Ovary (tissue), 3 donors: ENCODE data around the gene HS3ST4.

ENCODE experiments used
- EP300 ChIP-seq: sonication (generic); formaldehyde crosslinking; IDR thresholded peaks from one replicate; pipeline ENCODE4 v1.6.1; 2017; ENCODE audit warnings: antibody characterized with exemption
- POLR2A ChIP-seq: fragments of 450-650 bp; IDR thresholded peaks from one replicate; pipeline ENCODE4 v1.6.1; 2017; ENCODE audit warnings: antibody characterized with exemption, mild to moderate bottlenecking, moderate library complexity
- TF ChIP-seq, protein P1 (sequence below), 3 donors: fragments of 450-650 bp in 2 of 3; fragments of 200-600 bp in 1 of 3; IDR thresholded peaks; one replicate each; pipeline versions ENCODE4 v1.5.1 to v1.8.0; 2016 to 2022; ENCODE audit warnings: antibody characterized with exemption in 3 of 3, mild to moderate bottlenecking in 1 of 3
- donor health status: DM: no; HTN: no; CAD: no.

DNA sequence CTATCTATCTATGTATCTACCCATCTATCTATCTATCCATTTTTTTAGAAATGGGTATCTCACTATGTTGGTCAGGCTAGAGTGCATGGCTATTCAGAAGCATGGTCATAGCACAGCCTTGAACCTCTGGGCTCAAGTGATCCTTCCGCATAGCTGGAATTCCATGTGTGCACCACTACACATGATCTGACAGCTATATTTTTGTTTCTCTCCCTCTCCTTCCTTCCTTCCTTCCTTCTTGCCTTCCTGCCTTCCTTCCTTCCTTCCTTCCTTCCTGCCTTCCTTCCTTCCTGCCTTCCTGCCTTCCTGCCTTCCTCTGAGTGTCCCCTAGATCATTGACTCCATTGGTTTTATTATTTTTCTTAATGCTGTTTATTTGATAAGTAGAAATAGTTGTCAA is 108.1 kb downstream of the HS3ST4 start:
- no peak for TF ChIP-seq EP300
- TF ChIP-seq, protein P1, sequence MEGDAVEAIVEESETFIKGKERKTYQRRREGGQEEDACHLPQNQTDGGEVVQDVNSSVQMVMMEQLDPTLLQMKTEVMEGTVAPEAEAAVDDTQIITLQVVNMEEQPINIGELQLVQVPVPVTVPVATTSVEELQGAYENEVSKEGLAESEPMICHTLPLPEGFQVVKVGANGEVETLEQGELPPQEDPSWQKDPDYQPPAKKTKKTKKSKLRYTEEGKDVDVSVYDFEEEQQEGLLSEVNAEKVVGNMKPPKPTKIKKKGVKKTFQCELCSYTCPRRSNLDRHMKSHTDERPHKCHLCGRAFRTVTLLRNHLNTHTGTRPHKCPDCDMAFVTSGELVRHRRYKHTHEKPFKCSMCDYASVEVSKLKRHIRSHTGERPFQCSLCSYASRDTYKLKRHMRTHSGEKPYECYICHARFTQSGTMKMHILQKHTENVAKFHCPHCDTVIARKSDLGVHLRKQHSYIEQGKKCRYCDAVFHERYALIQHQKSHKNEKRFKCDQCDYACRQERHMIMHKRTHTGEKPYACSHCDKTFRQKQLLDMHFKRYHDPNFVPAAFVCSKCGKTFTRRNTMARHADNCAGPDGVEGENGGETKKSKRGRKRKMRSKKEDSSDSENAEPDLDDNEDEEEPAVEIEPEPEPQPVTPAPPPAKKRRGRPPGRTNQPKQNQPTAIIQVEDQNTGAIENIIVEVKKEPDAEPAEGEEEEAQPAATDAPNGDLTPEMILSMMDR (IDR thresholded peaks at IDR 0.05), result no peak
- no peak for TF ChIP-seq POLR2A
